ENCODE data around the gene ACOT7.

The ACOT7 gene

GRCh38 chr1:6420454-6421042 is 27.0 kb upstream of the ACOT7 start:
- Histone ChIP-seq H3K9me3 (ENCODE audit: insufficient read depth, low read length) (no peaks in the 10 kb centered on the region), H3K9ac (ENCODE audit: insufficient read length, low read depth) (no peak overlapping the region), H3K36me3 (ENCODE audit: insufficient read depth, insufficient read length, low read length) (no peaks in the 10 kb centered on the region), H3K4me3 (ENCODE audit: insufficient read length, low read depth) (no peak overlapping the region), H3K4me1 (ENCODE audit: insufficient read depth, insufficient read length) (no peaks in the 10 kb centered on the region), H3K27me3 (ENCODE audit: insufficient read depth, insufficient read length) (peaks cover 89% of the 10 kb centered on the region)
- DNase-seq (ENCODE audit: low read depth, low spot score) = no peak
- TF ChIP-seq SUZ12 (IDR thresholded peaks at IDR 0.05; ENCODE audit: extremely low read depth, insufficient read depth, insufficient read length) (no peak), YY1 (IDR thresholded peaks at IDR 0.05; ENCODE audit: insufficient read depth, insufficient read length) (no peak), ZNF274 (IDR thresholded peaks at IDR 0.05; ENCODE audit: low read depth, low read length) (no peak)

- Histone ChIP-seq H3K36me3 (ENCODE audit: insufficient read depth, insufficient read length, low read length) (no peaks in the 10 kb centered on the region), H3K9me3 (ENCODE audit: insufficient read depth, low read length) (no peaks in the 10 kb centered on the region), H3K27me3 (ENCODE audit: insufficient read depth, insufficient read length) (peaks cover 89% of the 10 kb centered on the region), H3K4me3 (ENCODE audit: insufficient read length, low read depth) (no peak within 1 kb of the TSS), H3K9ac (ENCODE audit: insufficient read length, low read depth) (no peak within 1 kb of the TSS), H3K4me1 (ENCODE audit: insufficient read depth, insufficient read length) (no peaks in the 10 kb centered on the region)
- TF ChIP-seq ZNF274 (IDR thresholded peaks at IDR 0.05; ENCODE audit: low read depth, low read length) = no peak
- TF ChIP-seq YY1 (IDR thresholded peaks at IDR 0.05; ENCODE audit: insufficient read depth, insufficient read length) = no peak
- no peak for TF ChIP-seq SUZ12 (IDR thresholded peaks at IDR 0.05; ENCODE audit: extremely low read depth, insufficient read depth, insufficient read length)
- DNase-seq (ENCODE audit: low read depth, low spot score) = no peak
These were observed 26.4 kb upstream of the ACOT7 start, which contains the start of gene HES2 for GRCh38 chr1:6419804-6420453. HES2 (minus strand) TSS chr1:6419919; CDS start chr1:6419820, 99 bp downstream.

- TF ChIP-seq SUZ12 (IDR thresholded peaks at IDR 0.05; ENCODE audit: extremely low read depth, insufficient read depth, insufficient read length) (no peak), YY1 (IDR thresholded peaks at IDR 0.05; ENCODE audit: insufficient read depth, insufficient read length) (no peak), ZNF274 (IDR thresholded peaks at IDR 0.05; ENCODE audit: low read depth, low read length) (no peak)
- no peaks in the 10 kb centered on the region for H3K4me1 ChIP-seq (ENCODE audit: insufficient read depth, insufficient read length)
- H3K9me3 ChIP-seq (ENCODE audit: insufficient read depth, low read length) = no peaks in the 10 kb centered on the region
- no peaks in the 10 kb centered on the region for H3K36me3 ChIP-seq (ENCODE audit: insufficient read depth, insufficient read length, low read length)
- H3K4me3 ChIP-seq (ENCODE audit: insufficient read length, low read depth) = no peak overlapping the region
- DNase-seq (ENCODE audit: low read depth, low spot score) = no peak
- H3K9ac ChIP-seq (ENCODE audit: insufficient read length, low read depth) = no peak overlapping the region
- H3K27me3 ChIP-seq (ENCODE audit: insufficient read depth, insufficient read length) = peaks cover 86% of the 10 kb centered on the region
These were observed 25.8 kb upstream of the ACOT7 start for GRCh38 chr1:6419397-6419803.

- H3K4me3 ChIP-seq (ENCODE audit: insufficient read length, low read depth) = no peak overlapping the region
- TF ChIP-seq SUZ12 (IDR thresholded peaks at IDR 0.05; ENCODE audit: extremely low read depth, insufficient read depth, insufficient read length) (no peak), YY1 (IDR thresholded peaks at IDR 0.05; ENCODE audit: insufficient read depth, insufficient read length) (no peak), ZNF274 (IDR thresholded peaks at IDR 0.05; ENCODE audit: low read depth, low read length) (no peak)
These were observed 25.3 kb upstream of the ACOT7 start for GRCh38 chr1:6418668-6419396.

DNA sequence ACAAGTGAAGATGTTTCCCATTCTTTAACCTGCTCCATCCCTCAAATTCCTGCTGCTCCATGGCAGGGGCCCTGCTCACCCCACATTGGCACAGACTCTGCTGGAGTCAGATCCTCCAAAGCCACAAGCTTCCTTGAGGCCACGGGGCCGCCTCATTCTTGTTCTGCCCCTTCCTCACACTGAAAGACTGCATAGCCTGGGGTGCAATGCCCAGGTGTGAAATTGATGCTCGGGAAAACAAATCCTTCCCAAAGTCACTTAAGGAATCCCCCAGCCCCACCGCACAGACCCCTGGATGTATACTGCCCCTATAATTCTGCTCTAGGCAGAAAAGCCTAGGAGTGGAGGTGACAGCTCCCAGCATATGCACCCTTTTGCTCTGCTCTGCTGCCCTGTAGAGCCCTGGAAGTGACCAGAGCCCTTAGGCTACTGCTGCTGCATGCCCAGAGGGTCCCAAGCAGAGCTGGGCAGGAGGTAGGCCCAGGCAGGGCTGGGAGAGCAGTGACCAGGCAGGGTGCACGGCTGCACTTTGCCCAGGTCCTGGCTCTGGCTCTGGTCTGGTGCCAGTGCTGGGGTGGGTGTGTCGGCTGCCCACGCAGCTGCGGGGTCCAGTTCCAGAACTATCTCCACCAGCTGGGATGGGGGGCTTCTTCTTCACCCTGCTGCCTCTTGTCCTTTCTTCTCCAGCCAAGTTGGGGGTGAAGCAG is 24.5 kb upstream of the ACOT7 start:
- Histone ChIP-seq H3K4me1 (ENCODE audit: insufficient read depth, insufficient read length) (no peaks in the 10 kb centered on the region), H3K9ac (ENCODE audit: insufficient read length, low read depth) (no peak overlapping the region), H3K27me3 (ENCODE audit: insufficient read depth, insufficient read length) (peaks cover 82% of the 10 kb centered on the region), H3K4me3 (ENCODE audit: insufficient read length, low read depth) (no peak overlapping the region), H3K9me3 (ENCODE audit: insufficient read depth, low read length) (no peaks in the 10 kb centered on the region), H3K36me3 (ENCODE audit: insufficient read depth, insufficient read length, low read length) (no peaks in the 10 kb centered on the region)
- DNase-seq (ENCODE audit: low read depth, low spot score) = no peak
- TF ChIP-seq YY1 (IDR thresholded peaks at IDR 0.05; ENCODE audit: insufficient read depth, insufficient read length) = no peak
- TF ChIP-seq SUZ12 (IDR thresholded peaks at IDR 0.05; ENCODE audit: extremely low read depth, insufficient read depth, insufficient read length) = no peak
- no peak for TF ChIP-seq ZNF274 (IDR thresholded peaks at IDR 0.05; ENCODE audit: low read depth, low read length)

More at GRCh38 chr1:6418668-6419396, 25.3 kb upstream of the ACOT7 start:
- Histone ChIP-seq H3K36me3 (ENCODE audit: insufficient read depth, insufficient read length, low read length) (no peaks in the 10 kb centered on the region), H3K9me3 (ENCODE audit: insufficient read depth, low read length) (no peaks in the 10 kb centered on the region), H3K27me3 (ENCODE audit: insufficient read depth, insufficient read length) (peaks cover 82% of the 10 kb centered on the region), H3K4me1 (ENCODE audit: insufficient read depth, insufficient read length) (no peaks in the 10 kb centered on the region), H3K9ac (ENCODE audit: insufficient read length, low read depth) (no peak overlapping the region)
- no peak for DNase-seq (ENCODE audit: low read depth, low spot score)

DNA sequence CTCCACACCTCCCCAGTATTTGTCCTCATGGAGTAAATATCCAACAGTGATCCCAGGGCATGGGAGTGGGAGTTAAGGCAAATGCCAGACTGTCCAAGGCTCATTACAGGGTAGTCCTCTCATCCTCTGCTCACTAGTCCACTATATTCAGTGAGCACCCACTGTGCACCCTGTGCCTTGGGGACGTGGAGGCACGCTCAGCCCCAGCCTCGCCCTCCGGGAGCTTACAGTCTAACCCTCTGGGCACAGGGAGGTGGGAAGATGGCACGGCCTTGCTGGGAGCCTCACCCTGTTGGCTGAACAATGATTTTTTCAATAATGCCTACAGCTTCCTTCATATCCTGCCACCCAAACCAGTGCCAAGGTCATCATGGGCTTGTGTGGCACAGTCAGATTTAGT is 23.3 kb upstream of the ACOT7 start:
- no peak for DNase-seq (ENCODE audit: low read depth, low spot score)
- no peaks in the 10 kb centered on the region for H3K36me3 ChIP-seq (ENCODE audit: insufficient read depth, insufficient read length, low read length)
- TF ChIP-seq ZNF274 (IDR thresholded peaks at IDR 0.05; ENCODE audit: low read depth, low read length) (no peak), YY1 (IDR thresholded peaks at IDR 0.05; ENCODE audit: insufficient read depth, insufficient read length) (no peak), SUZ12 (IDR thresholded peaks at IDR 0.05; ENCODE audit: extremely low read depth, insufficient read depth, insufficient read length) (no peak)
- no peaks in the 10 kb centered on the region for H3K9me3 ChIP-seq (ENCODE audit: insufficient read depth, low read length)
- no peaks in the 10 kb centered on the region for H3K4me1 ChIP-seq (ENCODE audit: insufficient read depth, insufficient read length)
- H3K9ac ChIP-seq (ENCODE audit: insufficient read length, low read depth) = no peak overlapping the region
- H3K4me3 ChIP-seq (ENCODE audit: insufficient read length, low read depth) = no peak overlapping the region
- peaks cover 80% of the 10 kb centered on the region for H3K27me3 ChIP-seq (ENCODE audit: insufficient read depth, insufficient read length)
